Trophoblast cell (in vitro differentiated cells and primary cell): ENCODE data around the gene ITPK1.

Experiments used
- DNase-seq, 2 donors: peaks; one replicate each; pipeline ENCODE4 v3.0.0-alpha.2; 2016
- H2AFZ ChIP-seq: 2 replicates; pipeline ENCODE4 v1.6.1; 2013; ENCODE audit warnings: low read length, moderate library complexity, mild to moderate bottlenecking; ENCODE audit not compliant: insufficient read depth, poor library complexity
- H2AK5ac ChIP-seq: 2 replicates; pipeline ENCODE4 v1.6.1; 2013; ENCODE audit warnings: mild to moderate bottlenecking, low read length
- H2BK120ac ChIP-seq: 2 replicates; pipeline ENCODE4 v1.6.1; 2013; ENCODE audit warnings: low read length, mild to moderate bottlenecking, moderate library complexity; ENCODE audit not compliant: insufficient read depth, poor library complexity
- H2BK12ac ChIP-seq: 2 replicates; pipeline ENCODE4 v1.6.1; 2013; ENCODE audit warnings: mild to moderate bottlenecking, low read length, moderate library complexity
- H2BK5ac ChIP-seq: 2 replicates; pipeline ENCODE4 v1.6.1; 2013; ENCODE audit warnings: low read length, low read depth, moderate library complexity, mild to moderate bottlenecking; ENCODE audit not compliant: poor library complexity
- H3K14ac ChIP-seq: 2 replicates; pipeline ENCODE4 v1.6.1; 2013; ENCODE audit warnings: mild to moderate bottlenecking, low read length
- H3K18ac ChIP-seq: 2 replicates; pipeline ENCODE4 v1.6.1; 2013; ENCODE audit warnings: mild to moderate bottlenecking, low read length
- H3K23ac ChIP-seq: 2 replicates; pipeline ENCODE4 v1.6.1; 2013; ENCODE audit warnings: low read length
- H3K27ac ChIP-seq: 2 replicates; pipeline ENCODE4 v1.5.1; 2013; ENCODE audit warnings: low read depth, mild to moderate bottlenecking, inconsistent platforms, low read length, moderate library complexity
- H3K27me3 ChIP-seq: 2 replicates; pipeline ENCODE4 v1.6.1; 2013; ENCODE audit warnings: inconsistent platforms, mild to moderate bottlenecking, low read length, moderate library complexity; ENCODE audit not compliant: insufficient read depth
- H3K36me3 ChIP-seq, 2 experiments: 1 replicate in 1 of 2; 2 replicates in 1 of 2; pipeline ENCODE4 v1.6.1; 2013; ENCODE audit warnings: low read length in 2 of 2, mild to moderate bottlenecking in 2 of 2, moderate library complexity in 1 of 2; ENCODE audit not compliant: insufficient read depth in 2 of 2, control insufficient read depth in 1 of 2
- H3K4ac ChIP-seq: 2 replicates; pipeline ENCODE4 v1.6.1; 2013; ENCODE audit warnings: low read depth, mild to moderate bottlenecking, low read length, moderate library complexity
- H3K4me1 ChIP-seq, 2 experiments: 1 replicate in 1 of 2; 2 replicates in 1 of 2; pipeline ENCODE4 v1.6.1; 2013; ENCODE audit warnings: low read length in 2 of 2, mild to moderate bottlenecking in 2 of 2, moderate library complexity in 1 of 2; ENCODE audit not compliant: insufficient read depth in 2 of 2, control insufficient read depth in 1 of 2
- H3K4me2 ChIP-seq: 2 replicates; pipeline ENCODE4 v1.6.1; 2013; ENCODE audit warnings: inconsistent platforms, mild to moderate bottlenecking, low read length, moderate library complexity
- H3K4me3 ChIP-seq: 2 replicates; pipeline ENCODE4 v1.5.1; 2013; ENCODE audit warnings: mild to moderate bottlenecking, low read depth, low read length, inconsistent platforms
- H3K79me1 ChIP-seq: one replicate; pipeline ENCODE4 v1.6.1; 2013; ENCODE audit warnings: low read length
- H3K79me2 ChIP-seq: 2 replicates; pipeline ENCODE4 v1.6.1; 2013; ENCODE audit warnings: low read length, mild to moderate bottlenecking; ENCODE audit not compliant: control insufficient read depth, insufficient read depth, poor library complexity
- H3K9ac ChIP-seq: 2 replicates; pipeline ENCODE4 v1.6.1; 2013; ENCODE audit warnings: mild to moderate bottlenecking, low read length
- H3K9me3 ChIP-seq: 2 replicates; pipeline ENCODE4 v1.6.1; 2013; ENCODE audit warnings: low read depth, mild to moderate bottlenecking, control low read depth, inconsistent platforms, low read length; ENCODE audit not compliant: insufficient read depth
- H4K12ac ChIP-seq: 2 replicates; pipeline ENCODE4 v1.6.1; 2013; ENCODE audit warnings: low read depth, mild to moderate bottlenecking, low read length, moderate library complexity
- H4K8ac ChIP-seq: 2 replicates; pipeline ENCODE4 v1.6.1; 2013; ENCODE audit warnings: low read depth, mild to moderate bottlenecking, low read length, moderate library complexity
- H4K91ac ChIP-seq: one replicate; pipeline ENCODE4 v1.6.1; 2013; ENCODE audit warnings: low read depth, mild to moderate bottlenecking, low read length, moderate library complexity
- WGBS: extraction: QIAGEN DNeasy Blood & Tissue Kit; methylation state at CpG from one replicate; pipeline ENCODE4 v1.1.7; 2013; ENCODE audit warnings: missing lambda C conversion rate; ENCODE audit not compliant: insufficient read length, insufficient coverage; ENCODE audit errors: extremely low coverage; 5-methylcytosine and 5-hydroxymethylcytosine counted together

The ITPK1 gene

DNA sequence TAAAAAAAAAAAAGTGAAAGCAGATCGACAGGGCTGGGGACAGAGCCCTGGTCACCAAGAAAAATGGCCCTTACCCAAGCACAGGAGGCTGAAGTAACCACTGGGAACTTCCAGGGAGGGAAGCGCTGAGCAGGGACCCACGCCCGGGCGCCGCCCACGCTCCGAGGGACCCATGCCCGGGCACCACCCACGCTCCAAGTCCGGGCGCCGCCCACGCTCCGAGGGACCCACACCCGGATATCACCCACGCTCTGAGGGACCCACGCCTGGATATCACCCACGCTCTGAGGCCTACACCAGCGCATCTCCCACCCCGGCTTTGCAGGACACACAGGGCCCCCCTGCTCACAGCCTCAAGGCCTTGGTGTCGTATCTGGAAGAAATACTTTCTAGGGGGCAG is 167.1 kb downstream of the ITPK1 start:
- no peak overlapping the region for H3K4ac ChIP-seq
- no peak overlapping the region for H4K8ac ChIP-seq
- H3K14ac ChIP-seq = no peak overlapping the region
- peaks cover 2% of the 10 kb centered on the region in 2 experiments for H3K36me3 ChIP-seq
- H2BK12ac ChIP-seq = no peak overlapping the region
- H3K4me1 ChIP-seq = no peaks in the 10 kb centered on the region
- no peak overlapping the region for H3K23ac ChIP-seq
- H4K12ac ChIP-seq = no peak overlapping the region
- H2BK120ac ChIP-seq = no peak overlapping the region
- no peak overlapping the region for H2AK5ac ChIP-seq
- H3K27me3 ChIP-seq = no peaks in the 10 kb centered on the region
- H3K18ac ChIP-seq = no peak overlapping the region
- no peaks in the 10 kb centered on the region for H3K79me1 ChIP-seq
- H2AFZ ChIP-seq = no peak overlapping the region
- H3K4me3 ChIP-seq = no peak overlapping the region
- H4K91ac ChIP-seq = no peak overlapping the region
- H3K27ac ChIP-seq = no peak overlapping the region
- no CpG with 5 or more reads among the region's 22 CpGs for WGBS
- no peak overlapping the region for H3K9ac ChIP-seq
- DNase-seq = no peak
- H3K9me3 ChIP-seq = no peaks in the 10 kb centered on the region
- H3K4me2 ChIP-seq = no peak overlapping the region
- no peaks in the 10 kb centered on the region for H3K79me2 ChIP-seq
- H2BK5ac ChIP-seq = no peak overlapping the region

DNA sequence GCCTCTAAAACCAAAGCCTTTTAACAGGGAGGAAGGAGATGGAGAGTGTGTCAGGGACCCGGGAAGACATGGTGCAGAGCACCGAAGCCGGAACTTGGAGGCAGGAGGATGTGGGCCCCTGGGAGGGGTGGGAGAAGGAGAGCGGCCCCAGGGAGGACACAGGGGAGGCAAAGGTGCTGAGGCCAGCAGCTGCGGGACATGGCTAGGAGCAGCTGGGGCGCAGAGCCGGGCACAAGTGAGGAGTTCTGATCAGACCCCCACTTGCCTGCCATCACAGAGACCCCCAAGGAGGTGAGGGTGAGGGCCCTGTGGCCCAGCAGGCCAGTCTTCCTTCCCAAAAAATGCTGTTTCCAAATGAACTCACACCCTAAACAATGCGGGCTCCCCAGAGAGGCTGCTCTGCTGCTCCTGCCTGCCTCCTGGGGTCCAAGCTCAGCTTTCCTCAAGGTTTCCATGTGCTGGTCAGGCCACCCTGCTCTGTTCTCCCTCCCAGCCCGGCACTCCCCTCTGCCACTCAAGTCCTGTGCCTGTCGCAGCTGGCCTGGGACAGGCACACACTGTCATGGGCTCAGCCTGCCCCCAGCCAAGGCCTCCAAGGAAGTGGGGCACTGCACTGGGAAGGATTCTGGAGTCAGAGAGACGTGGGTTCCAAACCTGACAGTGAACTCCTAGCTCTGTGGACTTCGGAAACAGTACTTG is 168.7 kb downstream of the ITPK1 start:
- Histone ChIP-seq H3K4ac (no peak overlapping the region), H3K4me2 (no peak overlapping the region)
- no CpG with 5 or more reads among the region's 12 CpGs for WGBS

DNA sequence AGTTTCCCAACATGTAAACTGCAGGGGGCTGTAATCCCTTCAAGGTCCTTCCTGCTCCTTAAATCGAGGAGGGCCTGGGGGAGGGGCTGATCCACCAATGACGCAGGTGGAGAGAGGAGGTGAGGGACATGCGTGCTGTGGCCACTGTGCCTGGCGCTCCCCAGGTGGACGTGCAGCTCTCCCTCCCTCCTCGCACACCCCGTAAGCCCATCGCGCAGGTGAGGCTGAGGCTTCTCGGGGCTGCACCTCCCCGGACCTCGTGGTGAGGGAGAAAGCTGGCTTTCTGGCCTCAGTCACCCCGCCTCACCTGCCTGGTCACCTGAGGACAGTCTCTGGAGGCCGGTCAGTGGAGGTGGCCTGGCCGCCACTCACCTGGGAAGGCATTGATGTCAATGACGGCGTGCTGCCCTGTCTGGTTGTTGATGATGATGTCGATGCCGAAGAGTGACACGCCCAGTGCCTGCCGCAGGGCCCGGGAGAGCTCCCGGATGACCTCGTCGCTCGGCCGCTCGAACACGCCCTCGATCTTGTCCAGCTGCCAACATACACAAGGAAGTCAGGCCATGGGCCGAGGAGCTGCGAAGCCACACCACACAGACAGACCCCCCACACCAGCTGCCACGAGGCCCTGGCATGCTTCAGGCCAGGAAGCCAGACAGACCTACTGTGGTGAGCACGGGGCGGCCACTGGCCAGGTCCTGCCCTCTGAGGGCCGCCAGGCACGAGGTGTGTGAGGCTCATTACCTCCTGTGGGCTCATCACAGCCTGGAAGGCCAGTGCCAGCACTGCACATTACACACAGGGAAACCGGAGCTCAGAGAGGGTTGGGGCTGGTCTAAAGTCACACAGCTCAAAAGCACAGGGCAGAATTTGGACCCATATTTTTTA is 169.5 kb downstream of the ITPK1 start:
- H3K14ac ChIP-seq = no peak overlapping the region
- H4K8ac ChIP-seq = no peak overlapping the region
- no peak overlapping the region for H2BK12ac ChIP-seq
- H3K27me3 ChIP-seq = no peaks in the 10 kb centered on the region
- H3K27ac ChIP-seq = no peak overlapping the region
- H3K36me3 ChIP-seq = peaks cover 0 to under 1% of the 10 kb centered on the region in 2 experiments
- no peaks in the 10 kb centered on the region for H3K79me1 ChIP-seq
- no peak overlapping the region for H2BK120ac ChIP-seq
- DNase-seq = no peak
- no peaks in the 10 kb centered on the region for H3K79me2 ChIP-seq
- H2AK5ac ChIP-seq = no peak overlapping the region
- WGBS = no CpG with 5 or more reads among the region's 38 CpGs
- no peak overlapping the region for H3K4ac ChIP-seq
- H3K18ac ChIP-seq = no peak overlapping the region
- H3K23ac ChIP-seq = no peak overlapping the region
- no peaks in the 10 kb centered on the region for H3K9me3 ChIP-seq
- H4K12ac ChIP-seq = no peak overlapping the region
- H3K4me3 ChIP-seq = peak overlapping the region; percentile 0
- H3K9ac ChIP-seq = no peak overlapping the region
- no peaks in the 10 kb centered on the region for H3K4me1 ChIP-seq
- H2BK5ac ChIP-seq = no peak overlapping the region
- no peak overlapping the region for H4K91ac ChIP-seq
- H3K4me2 ChIP-seq = no peak overlapping the region
- H2AFZ ChIP-seq = no peak overlapping the region

More for the DNA sequence above, 168.7 kb downstream of the ITPK1 start:
- no peak overlapping the region for H2BK5ac ChIP-seq
- H3K4me3 ChIP-seq = no peak overlapping the region
- no peak overlapping the region for H2AK5ac ChIP-seq
- H3K9ac ChIP-seq = no peak overlapping the region
- no peaks in the 10 kb centered on the region for H3K9me3 ChIP-seq
- DNase-seq = no peak
- H3K4me1 ChIP-seq = no peaks in the 10 kb centered on the region
- H4K8ac ChIP-seq = no peak overlapping the region
- H4K12ac ChIP-seq = no peak overlapping the region
- H4K91ac ChIP-seq = no peak overlapping the region
- no peak overlapping the region for H3K14ac ChIP-seq
- H3K79me2 ChIP-seq = no peaks in the 10 kb centered on the region
- no peaks in the 10 kb centered on the region for H3K79me1 ChIP-seq
- H2BK12ac ChIP-seq = no peak overlapping the region
- H2AFZ ChIP-seq = no peak overlapping the region
- no peak overlapping the region for H3K18ac ChIP-seq
- H3K23ac ChIP-seq = no peak overlapping the region
- peaks cover 0 to 2% of the 10 kb centered on the region in 2 experiments for H3K36me3 ChIP-seq
- no peak overlapping the region for H2BK120ac ChIP-seq
- no peaks in the 10 kb centered on the region for H3K27me3 ChIP-seq
- H3K27ac ChIP-seq = no peak overlapping the region

DNA sequence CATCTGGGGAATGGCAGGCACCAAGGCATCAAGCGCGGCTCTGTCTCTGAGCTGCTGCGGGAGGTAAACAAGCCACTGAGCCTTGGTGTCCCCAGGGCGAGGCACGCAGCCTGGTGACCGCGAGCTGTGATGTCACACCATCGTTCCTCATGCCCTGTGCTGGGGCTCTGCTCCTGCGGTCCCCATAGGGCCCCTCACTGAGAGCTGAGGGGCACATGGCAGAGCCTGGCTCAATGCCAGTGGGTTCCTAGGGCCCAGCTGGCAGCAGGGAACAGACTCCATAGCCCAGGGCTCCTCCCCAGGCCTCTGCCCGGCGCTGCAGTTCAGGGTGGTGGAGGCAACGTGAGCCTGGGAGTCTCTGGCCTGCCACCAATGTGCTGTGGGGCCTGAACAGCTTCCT is 170.2 kb downstream of the ITPK1 start:
- Histone ChIP-seq H2BK120ac (no peak overlapping the region), H3K79me2 (no peaks in the 10 kb centered on the region)
- no CpG with 5 or more reads among the region's 12 CpGs for WGBS

More for the DNA sequence above, 170.2 kb downstream of the ITPK1 start:
- no peak overlapping the region for H3K9ac ChIP-seq
- H3K4me3 ChIP-seq = no peak overlapping the region
- no peak overlapping the region for H3K4ac ChIP-seq
- no peak overlapping the region for H4K91ac ChIP-seq
- no peak overlapping the region for H3K23ac ChIP-seq
- H4K8ac ChIP-seq = no peak overlapping the region
- H3K4me2 ChIP-seq = no peak overlapping the region
- H2BK12ac ChIP-seq = no peak overlapping the region
- H3K27ac ChIP-seq = no peak overlapping the region
- DNase-seq = no peak
- H2AFZ ChIP-seq = no peak overlapping the region
- H4K12ac ChIP-seq = no peak overlapping the region
- H2AK5ac ChIP-seq = no peak overlapping the region
- H3K27me3 ChIP-seq = no peaks in the 10 kb centered on the region
- no peak overlapping the region for H3K18ac ChIP-seq
- H3K14ac ChIP-seq = no peak overlapping the region
- no peaks in the 10 kb centered on the region for H3K36me3 ChIP-seq
- H3K9me3 ChIP-seq = no peaks in the 10 kb centered on the region
- H3K79me1 ChIP-seq = no peaks in the 10 kb centered on the region
- H3K4me1 ChIP-seq = no peaks in the 10 kb centered on the region
- no peak overlapping the region for H2BK5ac ChIP-seq
